ENCODE measurements around the gene KRT34. TPM values are rescaled to one million over a fixed set of nuclear protein-coding genes. Genes with fewer than 3 reads are reported as not detected.
"Not testable (repeated sequence)": the region's sequence is repeated elsewhere in the genome, so short reads cannot be mapped to it uniquely, and the experiment has no call there.

The KRT34 gene
- polyA plus RNA-seq, 1 donor from 2014 or later, result not detected

DNA sequence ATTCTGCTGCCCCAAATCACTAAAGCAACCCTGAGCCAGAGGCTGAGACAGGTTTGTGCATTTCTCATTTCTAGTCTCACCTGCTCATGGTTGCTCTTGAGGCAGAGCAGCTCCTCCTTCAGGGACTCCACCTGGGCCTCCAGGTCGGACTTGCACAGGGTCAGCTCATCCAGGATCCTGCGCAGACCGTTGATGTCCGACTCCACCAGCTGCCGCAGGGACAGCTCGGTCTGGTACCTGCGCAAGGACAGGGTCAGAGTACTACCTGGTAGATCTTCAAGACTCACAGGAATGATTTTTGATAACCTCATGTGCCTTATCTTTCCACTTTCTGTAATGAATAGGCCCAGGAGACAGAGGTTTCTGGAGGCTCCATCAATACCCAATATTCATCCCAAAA lies 14.2 kb upstream of the KRT34 start:
- no peaks in the 10 kb centered on the region for H3K36me3 ChIP-seq (ENCODE audit: insufficient read depth, low read length)
- H3F3A ChIP-seq (ENCODE audit: insufficient read depth, low read length, poor library complexity, severe bottlenecking), result no peaks in the 10 kb centered on the region
- TF ChIP-seq EZH2 (IDR thresholded peaks at IDR 0.05; ENCODE audit: borderline replicate concordance, insufficient read depth, low read length, poor library complexity, severe bottlenecking) (no peak), RAD21 (conservative IDR thresholded peaks at IDR 0.05) (no peak), SMC3 (conservative IDR thresholded peaks at IDR 0.05; ENCODE audit: poor library complexity) (no peak), EP300 (conservative IDR thresholded peaks at IDR 0.05; ENCODE audit: poor library complexity, severe bottlenecking) (no peak), TAF1 (IDR thresholded peaks at IDR 0.05; ENCODE audit: low read depth) (no peak), REST (IDR thresholded peaks at IDR 0.05; ENCODE audit: borderline replicate concordance) (no peak), POLR2AphosphoS5 (IDR thresholded peaks at IDR 0.05) (no peak), MXI1 (conservative IDR thresholded peaks at IDR 0.05; ENCODE audit: poor library complexity, severe bottlenecking) (no peak)
- TF ChIP-seq, protein P1, sequence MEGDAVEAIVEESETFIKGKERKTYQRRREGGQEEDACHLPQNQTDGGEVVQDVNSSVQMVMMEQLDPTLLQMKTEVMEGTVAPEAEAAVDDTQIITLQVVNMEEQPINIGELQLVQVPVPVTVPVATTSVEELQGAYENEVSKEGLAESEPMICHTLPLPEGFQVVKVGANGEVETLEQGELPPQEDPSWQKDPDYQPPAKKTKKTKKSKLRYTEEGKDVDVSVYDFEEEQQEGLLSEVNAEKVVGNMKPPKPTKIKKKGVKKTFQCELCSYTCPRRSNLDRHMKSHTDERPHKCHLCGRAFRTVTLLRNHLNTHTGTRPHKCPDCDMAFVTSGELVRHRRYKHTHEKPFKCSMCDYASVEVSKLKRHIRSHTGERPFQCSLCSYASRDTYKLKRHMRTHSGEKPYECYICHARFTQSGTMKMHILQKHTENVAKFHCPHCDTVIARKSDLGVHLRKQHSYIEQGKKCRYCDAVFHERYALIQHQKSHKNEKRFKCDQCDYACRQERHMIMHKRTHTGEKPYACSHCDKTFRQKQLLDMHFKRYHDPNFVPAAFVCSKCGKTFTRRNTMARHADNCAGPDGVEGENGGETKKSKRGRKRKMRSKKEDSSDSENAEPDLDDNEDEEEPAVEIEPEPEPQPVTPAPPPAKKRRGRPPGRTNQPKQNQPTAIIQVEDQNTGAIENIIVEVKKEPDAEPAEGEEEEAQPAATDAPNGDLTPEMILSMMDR (IDR thresholded peaks at IDR 0.05; ENCODE audit: poor library complexity, severe bottlenecking), result no peak
- no peaks in the 10 kb centered on the region for H3K79me2 ChIP-seq (replicated peaks; ENCODE audit: insufficient read depth, low read length)
- no peak overlapping the region for H3K9ac ChIP-seq (ENCODE audit: low read length)
- H4K20me1 ChIP-seq (ENCODE audit: insufficient read depth), result no peaks in the 10 kb centered on the region
- H3K4me3 ChIP-seq (ENCODE audit: low read length), result no peak overlapping the region
- H3K27me3 ChIP-seq (ENCODE audit: insufficient read depth, low read depth, low read length), result no peaks in the 10 kb centered on the region
- H2AFZ ChIP-seq (ENCODE audit: low read depth, low read length), result no peak overlapping the region
- no peaks in the 10 kb centered on the region for H3K9me2 ChIP-seq (ENCODE audit: insufficient read depth, low read length)
- no peak overlapping the region for H3K27ac ChIP-seq (ENCODE audit: low read length)
- no peaks in the 10 kb centered on the region for H3K9me3 ChIP-seq (ENCODE audit: low read length)
- H3K4me2 ChIP-seq (ENCODE audit: low read length), result no peak overlapping the region

DNA sequence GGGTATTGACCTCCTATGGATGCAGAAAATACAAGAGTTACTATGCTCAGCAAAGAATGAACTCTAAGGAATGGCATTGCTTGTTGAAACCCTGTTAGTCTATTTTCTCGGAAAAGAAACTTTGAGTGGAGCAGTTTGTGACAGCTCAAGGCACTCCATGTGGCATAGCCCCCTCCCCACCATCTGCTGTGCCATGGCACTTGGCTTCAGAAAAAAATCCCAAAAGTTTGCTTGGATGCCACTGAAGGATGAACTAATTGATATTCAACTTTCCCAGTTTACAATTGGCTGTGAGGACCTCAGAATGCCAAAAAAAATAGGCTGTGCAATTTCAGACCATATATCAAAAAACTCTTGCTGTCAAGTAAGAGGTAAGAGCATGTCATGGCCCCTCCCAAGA lies 13.5 kb upstream of the KRT34 start:
- Histone ChIP-seq H3F3A (ENCODE audit: insufficient read depth, low read length, poor library complexity, severe bottlenecking) (no peaks in the 10 kb centered on the region), H3K9ac (ENCODE audit: low read length) (no peak overlapping the region), H3K9me2 (ENCODE audit: insufficient read depth, low read length) (no peaks in the 10 kb centered on the region), H3K27ac (ENCODE audit: low read length) (no peak overlapping the region), H3K4me3 (ENCODE audit: low read length) (no peak overlapping the region), H3K4me2 (ENCODE audit: low read length) (no peak overlapping the region), H3K27me3 (ENCODE audit: insufficient read depth, low read depth, low read length) (no peaks in the 10 kb centered on the region), H2AFZ (ENCODE audit: low read depth, low read length) (no peak overlapping the region), H3K36me3 (ENCODE audit: insufficient read depth, low read length) (no peaks in the 10 kb centered on the region), H4K20me1 (ENCODE audit: insufficient read depth) (no peaks in the 10 kb centered on the region), H3K9me3 (ENCODE audit: low read length) (no peaks in the 10 kb centered on the region), H3K79me2 (replicated peaks; ENCODE audit: insufficient read depth, low read length) (no peaks in the 10 kb centered on the region)
- TF ChIP-seq MXI1 (conservative IDR thresholded peaks at IDR 0.05; ENCODE audit: poor library complexity, severe bottlenecking), result no peak
- no peak for TF ChIP-seq RAD21 (conservative IDR thresholded peaks at IDR 0.05)
- TF ChIP-seq REST (IDR thresholded peaks at IDR 0.05; ENCODE audit: borderline replicate concordance), result no peak
- TF ChIP-seq SMC3 (conservative IDR thresholded peaks at IDR 0.05; ENCODE audit: poor library complexity), result no peak
- no peak for TF ChIP-seq POLR2AphosphoS5 (IDR thresholded peaks at IDR 0.05)
- no peak for TF ChIP-seq EZH2 (IDR thresholded peaks at IDR 0.05; ENCODE audit: borderline replicate concordance, insufficient read depth, low read length, poor library complexity, severe bottlenecking)
- TF ChIP-seq TAF1 (IDR thresholded peaks at IDR 0.05; ENCODE audit: low read depth), result no peak
- TF ChIP-seq EP300 (conservative IDR thresholded peaks at IDR 0.05; ENCODE audit: poor library complexity, severe bottlenecking), result no peak
- TF ChIP-seq, protein P1 (IDR thresholded peaks at IDR 0.05; ENCODE audit: poor library complexity, severe bottlenecking), result no peak

DNA sequence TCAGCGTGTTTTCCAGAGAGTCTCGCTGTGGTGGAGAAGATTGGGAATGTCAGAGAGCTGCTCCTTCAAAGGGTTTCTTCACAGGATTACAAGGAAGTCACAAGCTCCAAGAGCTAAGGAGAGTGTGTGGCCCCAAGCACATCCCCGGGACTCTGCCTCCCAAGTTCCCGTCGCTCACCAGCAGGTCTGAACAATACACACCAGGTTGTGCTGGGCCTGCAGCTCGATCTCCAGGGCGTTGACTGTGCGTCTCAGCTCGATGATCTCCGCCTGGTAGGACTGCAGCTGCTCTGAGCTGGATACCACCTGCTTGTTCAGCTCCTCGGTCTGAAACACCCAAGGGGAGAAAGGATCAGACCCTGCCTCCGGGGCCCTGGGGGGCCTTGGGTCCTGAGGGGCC lies 12.9 kb upstream of the KRT34 start:
- H3K4me3 ChIP-seq (ENCODE audit: low read length); H3K27ac ChIP-seq (ENCODE audit: low read length); H3K9me3 ChIP-seq (ENCODE audit: low read length); H3K9me2 ChIP-seq (ENCODE audit: insufficient read depth, low read length); H4K20me1 ChIP-seq (ENCODE audit: insufficient read depth); H3K79me2 ChIP-seq (replicated peaks; ENCODE audit: insufficient read depth, low read length); H3K9ac ChIP-seq (ENCODE audit: low read length); H3K27me3 ChIP-seq (ENCODE audit: insufficient read depth, low read depth, low read length); H3F3A ChIP-seq (ENCODE audit: insufficient read depth, low read length, poor library complexity, severe bottlenecking); H3K4me2 ChIP-seq (ENCODE audit: low read length); H2AFZ ChIP-seq (ENCODE audit: low read depth, low read length); H3K36me3 ChIP-seq (ENCODE audit: insufficient read depth, low read length): not testable (repeated sequence)
